SK-N-MC (cell line): Measurements from ENCODE around the gene PHACTR3.
A peak's percentile ranks its signal among the peaks of the same experiment; 100 is the strongest.

ENCODE experiments used
- DNase-seq: peaks from one replicate; pipeline ENCODE4 v3.0.0-alpha.2; 2011; ENCODE audit warnings: low read depth, low spot score
- H3K27ac ChIP-seq: fragments of 200-600 bp; sonication (generic); 2 replicates; pipeline ENCODE4 v1.5.1; 2016; ENCODE audit warnings: mixed run types
- H3K36me3 ChIP-seq: fragments of 200-600 bp; sonication (generic); 2 replicates; pipeline ENCODE4 v1.6.1; 2017; ENCODE audit warnings: antibody characterized with exemption, low read length, mixed read lengths; ENCODE audit not compliant: insufficient read depth
- H3K4me3 ChIP-seq: fragments of 200-600 bp; sonication (generic); 2 replicates; pipeline ENCODE4 v1.5.1; 2016
- H3K9ac ChIP-seq: fragments of 200-600 bp; sonication (generic); 2 replicates; pipeline ENCODE4 v1.8.0; 2017; ENCODE audit warnings: mixed run types, mixed read lengths; ENCODE audit not compliant: insufficient read length
- H3K9me3 ChIP-seq: fragments of 200-600 bp; sonication (generic); 2 replicates; pipeline ENCODE4 v1.6.1; 2017; ENCODE audit warnings: low read depth, mild to moderate bottlenecking, antibody characterized with exemption, low read length, moderate library complexity, mixed read lengths
- EZH2 ChIP-seq: fragments of 200-600 bp; sonication (generic); IDR thresholded peaks from one replicate; pipeline ENCODE4 v1.6.1; 2017; ENCODE audit warnings: antibody characterized with exemption
- FOXP2 ChIP-seq: optimal IDR thresholded peaks from 2 replicates; pipeline ENCODE3; 2011; ENCODE audit warnings: mild to moderate bottlenecking, moderate library complexity; ENCODE audit not compliant: insufficient read depth; ENCODE audit errors: extremely low read length, control extremely low read depth
- POLR2AphosphoS5 ChIP-seq: IDR thresholded peaks from 2 replicates; pipeline ENCODE4 v1.6.1; 2012; ENCODE audit warnings: mild to moderate bottlenecking, low read depth, low read length, borderline replicate concordance

The PHACTR3 gene

GRCh38 chr20:59597240-59597639, 7.1 kb upstream of the PHACTR3 start:
- Histone ChIP-seq H3K9ac (no peak overlapping the region), H3K9me3 (no peaks in the 10 kb centered on the region), H3K4me3 (no peak overlapping the region), H3K27ac (no peak overlapping the region), H3K36me3 (no peaks in the 10 kb centered on the region)
- TF ChIP-seq EZH2: no peak
- no peak for TF ChIP-seq POLR2AphosphoS5
- no peak for TF ChIP-seq FOXP2
- DNase-seq: no peak

- Histone ChIP-seq H3K9ac (no peak overlapping the region), H3K36me3 (no peaks in the 10 kb centered on the region), H3K4me3 (no peak overlapping the region), H3K9me3 (no peaks in the 10 kb centered on the region), H3K27ac (no peak overlapping the region)
- TF ChIP-seq EZH2 (no peak), FOXP2 (no peak)
- DNase-seq: no peak
Observed at GRCh38 chr20:59598625-59599310, 5.6 kb upstream of the PHACTR3 start.

GRCh38 chr20:59599941-59600340, 4.4 kb upstream of the PHACTR3 start:
- Histone ChIP-seq H3K9ac (no peak overlapping the region), H3K36me3 (no peaks in the 10 kb centered on the region), H3K9me3 (no peaks in the 10 kb centered on the region), H3K27ac (no peak overlapping the region), H3K4me3 (no peak overlapping the region)
- DNase-seq: no peak
- TF ChIP-seq POLR2AphosphoS5: no peak
- no peak for TF ChIP-seq EZH2
- no peak for TF ChIP-seq FOXP2

GRCh38 chr20:59600472-59600871, 3.9 kb upstream of the PHACTR3 start:
- H3K4me3 ChIP-seq: no peak overlapping the region
- no peaks in the 10 kb centered on the region for H3K9me3 ChIP-seq
- H3K27ac ChIP-seq: no peak overlapping the region
- no peak for DNase-seq
- TF ChIP-seq EZH2: no peak
- no peak for TF ChIP-seq FOXP2
- TF ChIP-seq POLR2AphosphoS5: no peak
- H3K9ac ChIP-seq: no peak overlapping the region
- no peaks in the 10 kb centered on the region for H3K36me3 ChIP-seq

- Histone ChIP-seq H3K36me3 (no peaks in the 10 kb centered on the region), H3K4me3 (no peak overlapping the region), H3K27ac (no peak overlapping the region), H3K9ac (no peak overlapping the region), H3K9me3 (no peaks in the 10 kb centered on the region)
- DNase-seq: no peak
- no peak for TF ChIP-seq EZH2
- no peak for TF ChIP-seq POLR2AphosphoS5
- TF ChIP-seq FOXP2: no peak
Observed at GRCh38 chr20:59602546-59603080, 1.7 kb upstream of the PHACTR3 start.

- DNase-seq: no peak
- H3K9ac ChIP-seq: no peak overlapping the region
- no peak overlapping the region for H3K27ac ChIP-seq
- TF ChIP-seq POLR2AphosphoS5: no peak
- TF ChIP-seq FOXP2: no peak
- TF ChIP-seq EZH2: no peak
- H3K4me3 ChIP-seq: no peak overlapping the region
- no peaks in the 10 kb centered on the region for H3K9me3 ChIP-seq
- no peaks in the 10 kb centered on the region for H3K36me3 ChIP-seq
Observed at GRCh38 chr20:59603176-59603575, 1.2 kb upstream of the PHACTR3 start.

- no peak overlapping the region for H3K9ac ChIP-seq
- H3K36me3 ChIP-seq: no peaks in the 10 kb centered on the region
- H3K27ac ChIP-seq: no peak overlapping the region
- TF ChIP-seq POLR2AphosphoS5 (no peak), EZH2 (peak; percentile 29), FOXP2 (no peak)
- H3K9me3 ChIP-seq: no peaks in the 10 kb centered on the region
- H3K4me3 ChIP-seq: no peak overlapping the region
- no peak for DNase-seq
Observed at GRCh38 chr20:59604741-59605600, 631 bp downstream of the PHACTR3 start.

- H3K9ac ChIP-seq: no peak overlapping the region
Observed at GRCh38 chr20:59605601-59606364, 1.4 kb downstream of the PHACTR3 start.

More at GRCh38 chr20:59605601-59606364, 1.4 kb downstream of the PHACTR3 start:
- no peak overlapping the region for H3K4me3 ChIP-seq
- no peaks in the 10 kb centered on the region for H3K9me3 ChIP-seq
- TF ChIP-seq POLR2AphosphoS5: no peak
- no peak for TF ChIP-seq FOXP2
- TF ChIP-seq EZH2: no peak
- no peaks in the 10 kb centered on the region for H3K36me3 ChIP-seq
- no peak for DNase-seq
- H3K27ac ChIP-seq: no peak overlapping the region
